SK-N-SH (cell line): Measurements from ENCODE around the gene GRM7.

Experiments
- NRF1 ChIP-seq: IDR thresholded peaks from 2 replicates; pipeline ENCODE4 v1.6.1; 2012; ENCODE audit warnings: low read depth, mild to moderate bottlenecking, low read length
- TF ChIP-seq, protein P1 (sequence below): fragments of 200-600 bp; sonication (generic); IDR thresholded peaks from 2 replicates; pipeline ENCODE4 v1.6.1; 2017; ENCODE audit warnings: antibody characterized with exemption, mild to moderate bottlenecking, moderate library complexity

DNA sequence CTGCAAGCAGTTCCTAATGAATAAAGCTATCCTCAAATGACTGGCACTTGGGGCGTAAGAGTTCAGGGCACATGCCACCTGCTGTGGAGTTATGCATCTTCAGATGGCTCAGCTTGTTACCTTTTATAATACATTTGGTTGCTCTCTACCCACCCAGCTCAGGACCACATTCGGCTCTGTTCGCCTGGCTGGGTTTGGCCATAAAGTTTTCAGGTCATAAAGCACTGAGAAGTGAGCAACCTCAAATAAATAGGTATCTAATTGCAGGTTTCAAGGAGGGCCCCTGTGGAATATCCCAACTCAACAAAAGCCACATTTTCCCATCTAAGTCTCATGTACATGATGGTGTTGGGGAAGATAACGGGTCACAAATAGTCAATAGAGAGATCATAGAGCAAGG, 727.3 kb downstream of the GRM7 start:
- no peak for TF ChIP-seq NRF1
- TF ChIP-seq, protein P1, sequence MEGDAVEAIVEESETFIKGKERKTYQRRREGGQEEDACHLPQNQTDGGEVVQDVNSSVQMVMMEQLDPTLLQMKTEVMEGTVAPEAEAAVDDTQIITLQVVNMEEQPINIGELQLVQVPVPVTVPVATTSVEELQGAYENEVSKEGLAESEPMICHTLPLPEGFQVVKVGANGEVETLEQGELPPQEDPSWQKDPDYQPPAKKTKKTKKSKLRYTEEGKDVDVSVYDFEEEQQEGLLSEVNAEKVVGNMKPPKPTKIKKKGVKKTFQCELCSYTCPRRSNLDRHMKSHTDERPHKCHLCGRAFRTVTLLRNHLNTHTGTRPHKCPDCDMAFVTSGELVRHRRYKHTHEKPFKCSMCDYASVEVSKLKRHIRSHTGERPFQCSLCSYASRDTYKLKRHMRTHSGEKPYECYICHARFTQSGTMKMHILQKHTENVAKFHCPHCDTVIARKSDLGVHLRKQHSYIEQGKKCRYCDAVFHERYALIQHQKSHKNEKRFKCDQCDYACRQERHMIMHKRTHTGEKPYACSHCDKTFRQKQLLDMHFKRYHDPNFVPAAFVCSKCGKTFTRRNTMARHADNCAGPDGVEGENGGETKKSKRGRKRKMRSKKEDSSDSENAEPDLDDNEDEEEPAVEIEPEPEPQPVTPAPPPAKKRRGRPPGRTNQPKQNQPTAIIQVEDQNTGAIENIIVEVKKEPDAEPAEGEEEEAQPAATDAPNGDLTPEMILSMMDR: no peak
